GM10266 (cell line): ENCODE data around the gene ADIPOQ.
"Not testable (repeated sequence)": the region's sequence is repeated elsewhere in the genome, so short reads cannot be mapped to it uniquely, and the experiment has no call there.

Source experiments
- DNase-seq: peaks from one replicate; pipeline ENCODE4 v3.0.0; 2012; ENCODE audit errors: extremely low spot score
- CTCF ChIP-seq: IDR thresholded peaks from 2 replicates; pipeline ENCODE4 v1.5.1; 2012; ENCODE audit warnings: mild to moderate bottlenecking, low read depth; ENCODE audit not compliant: control insufficient read depth, insufficient read depth; ENCODE audit errors: missing control alignments

The ADIPOQ gene

GRCh38 chr3:186890911-186891310, 48.4 kb downstream of the ADIPOQ start:
- DNase-seq: no peak
- TF ChIP-seq CTCF: no peak

GRCh38 chr3:186893071-186893470, 50.6 kb downstream of the ADIPOQ start:
- not testable (repeated sequence) for DNase-seq

- no peak for DNase-seq
- no peak for TF ChIP-seq CTCF
Measured at GRCh38 chr3:186895406-186895805, 52.9 kb downstream of the ADIPOQ start.

GRCh38 chr3:186896006-186896405, 53.5 kb downstream of the ADIPOQ start:
- no peak for DNase-seq
- no peak for TF ChIP-seq CTCF

GRCh38 chr3:186896875-186897274, 54.4 kb downstream of the ADIPOQ start:
- TF ChIP-seq CTCF: no peak
- DNase-seq: no peak

- DNase-seq: no peak
- TF ChIP-seq CTCF: no peak
Measured at GRCh38 chr3:186901135-186901734, 58.7 kb downstream of the ADIPOQ start.

- TF ChIP-seq CTCF: no peak
- no peak for DNase-seq
Measured at GRCh38 chr3:186902154-186902553, 59.6 kb downstream of the ADIPOQ start.

GRCh38 chr3:186902713-186903112, 60.2 kb downstream of the ADIPOQ start:
- DNase-seq: no peak
- no peak for TF ChIP-seq CTCF

GRCh38 chr3:186903676-186904075, 61.2 kb downstream of the ADIPOQ start:
- DNase-seq: not testable (repeated sequence)

GRCh38 chr3:186907075-186907474, 64.6 kb downstream of the ADIPOQ start:
- DNase-seq: not testable (repeated sequence)
